ENCODE results near the gene KHK.

GRCh38 chr2:27139310-27139709 is 52.7 kb downstream of the KHK start, which contains the start of gene PRR30:
- TF ChIP-seq, protein P1, sequence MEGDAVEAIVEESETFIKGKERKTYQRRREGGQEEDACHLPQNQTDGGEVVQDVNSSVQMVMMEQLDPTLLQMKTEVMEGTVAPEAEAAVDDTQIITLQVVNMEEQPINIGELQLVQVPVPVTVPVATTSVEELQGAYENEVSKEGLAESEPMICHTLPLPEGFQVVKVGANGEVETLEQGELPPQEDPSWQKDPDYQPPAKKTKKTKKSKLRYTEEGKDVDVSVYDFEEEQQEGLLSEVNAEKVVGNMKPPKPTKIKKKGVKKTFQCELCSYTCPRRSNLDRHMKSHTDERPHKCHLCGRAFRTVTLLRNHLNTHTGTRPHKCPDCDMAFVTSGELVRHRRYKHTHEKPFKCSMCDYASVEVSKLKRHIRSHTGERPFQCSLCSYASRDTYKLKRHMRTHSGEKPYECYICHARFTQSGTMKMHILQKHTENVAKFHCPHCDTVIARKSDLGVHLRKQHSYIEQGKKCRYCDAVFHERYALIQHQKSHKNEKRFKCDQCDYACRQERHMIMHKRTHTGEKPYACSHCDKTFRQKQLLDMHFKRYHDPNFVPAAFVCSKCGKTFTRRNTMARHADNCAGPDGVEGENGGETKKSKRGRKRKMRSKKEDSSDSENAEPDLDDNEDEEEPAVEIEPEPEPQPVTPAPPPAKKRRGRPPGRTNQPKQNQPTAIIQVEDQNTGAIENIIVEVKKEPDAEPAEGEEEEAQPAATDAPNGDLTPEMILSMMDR (IDR thresholded peaks at IDR 0.05; ENCODE audit: low read depth, low read length), result no peak
- no peak for TF ChIP-seq EZH2phosphoT487 (IDR thresholded peaks at IDR 0.05; ENCODE audit: low read depth)
